CD4-positive, alpha-beta T cell (primary cell): ENCODE measurements around the gene SLC47A2. TPM values are rescaled to one million over a fixed set of nuclear protein-coding genes. Genes with fewer than 3 reads are reported as not detected.

Experiments used
- ATAC-seq: fragments of 200-7000 bp; cut with Tn5 transposase; one replicate; pipeline ENCODE4 v1.10.0; 2022; ENCODE audit warnings: mild to moderate bottlenecking; ENCODE audit not compliant: poor library complexity
- CTCF ChIA-PET: fragments of 350-600 bp; sonication (Branson Sonifier 250); formaldehyde crosslinking; loops from one replicate; lab custom pipeline; 2021; ENCODE audit warnings: antibody characterized with exemption, inconsistent platforms; lab: Charles Lee
- POLR2A ChIA-PET: fragments of 350-600 bp; sonication (Branson Sonifier 250); formaldehyde crosslinking; loops from one replicate; lab custom pipeline; 2021; ENCODE audit warnings: antibody characterized with exemption, inconsistent platforms; lab: Charles Lee
- DNase-seq, 14 experiments: peaks; one replicate each; pipeline ENCODE4 v3.0.0-alpha.2; 2013 to 2020; ENCODE audit warnings: mixed read lengths in 2 of 14
- H3K27ac ChIP-seq, 2 donors: one replicate each; pipeline versions ENCODE4 v1.5.1 to v1.7.0; 2013; ENCODE audit warnings: low read length in 2 of 2, low read depth in 1 of 2, mild to moderate bottlenecking in 1 of 2
- H3K27me3 ChIP-seq, 2 experiments: 1 replicate in 1 of 2; 2 replicates in 1 of 2; pipeline versions ENCODE4 v1.6.1 to v1.7.0; 2013; ENCODE audit warnings: low read length in 2 of 2, control low read depth in 1 of 2, mild to moderate bottlenecking in 1 of 2, moderate library complexity in 1 of 2; ENCODE audit not compliant: insufficient read depth in 2 of 2, control insufficient read depth in 1 of 2
- H3K36me3 ChIP-seq: one replicate; pipeline ENCODE4 v1.6.1; 2013; ENCODE audit warnings: low read length, control low read depth; ENCODE audit not compliant: insufficient read depth
- H3K4me1 ChIP-seq: one replicate; pipeline ENCODE4 v1.6.1; 2013; ENCODE audit warnings: low read length, control low read depth; ENCODE audit not compliant: insufficient read depth
- H3K4me3 ChIP-seq: one replicate; pipeline ENCODE4 v1.5.1; 2013; ENCODE audit warnings: mild to moderate bottlenecking, low read length, moderate library complexity
- H3K9me3 ChIP-seq, 2 experiments: 1 replicate in 1 of 2; 2 replicates in 1 of 2; pipeline versions ENCODE4 v1.6.1 to v1.7.0; 2013; ENCODE audit warnings: low read length in 2 of 2, mild to moderate bottlenecking in 2 of 2, control low read depth in 1 of 2, moderate library complexity in 1 of 2; ENCODE audit not compliant: control insufficient read depth in 1 of 2, insufficient read depth in 1 of 2
- H3K27ac Mint-ChIP-seq: one replicate; pipeline ENCODE4 v1.8.0; 2020; ENCODE audit warnings: mixed read lengths
- H3K27me3 Mint-ChIP-seq: one replicate; pipeline ENCODE4 v1.8.0; 2021; ENCODE audit warnings: mixed read lengths
- H3K36me3 Mint-ChIP-seq: one replicate; pipeline ENCODE4 v1.8.0; 2021; ENCODE audit warnings: low read depth, mixed read lengths
- H3K4me1 Mint-ChIP-seq: one replicate; pipeline ENCODE4 v1.8.0; 2021; ENCODE audit warnings: low read depth, mixed read lengths
- H3K4me3 Mint-ChIP-seq: one replicate; pipeline ENCODE4 v1.8.0; 2020; ENCODE audit warnings: mild to moderate bottlenecking, mixed read lengths
- H3K9me3 Mint-ChIP-seq: one replicate; pipeline ENCODE4 v1.8.0; 2020; ENCODE audit warnings: mixed read lengths
- intact Hi-C, 2 experiments: fragments of 100-400 bp; cut with DNase I in 1 of 2; cut with micrococcal nuclease in 1 of 2; formaldehyde crosslinking; loops; one replicate each; pipeline versions ENCODE4 v1.15.1 to v1.9.0; 2023 to 2025; cut with DNase I, micrococcal nuclease
- total RNA-seq, 174 experiments: library from RNA in 2 of 174; stranded (reverse) in 2 of 174; gene quantifications; one replicate each; pipeline ENCODE4 v1.2.3 and lab custom pipeline; 2021 to 2026
- TF ChIP-seq, protein P1 (sequence below): fragments of 200-600 bp; IDR thresholded peaks from one replicate; pipeline ENCODE4 v1.8.0; 2022; ENCODE audit warnings: antibody characterized with exemption, mild to moderate bottlenecking

The SLC47A2 gene
- total RNA-seq, 2 experiments from 2014 or later = not detected

- no peak overlapping the region for H3K27ac Mint-ChIP-seq
- intact Hi-C loops = no loop called here
- H3K4me1 Mint-ChIP-seq = peaks cover 17% of the 10 kb centered on the region
These were observed 3.8 kb upstream of the SLC47A2 start for GRCh38 chr17:19720210-19720475.

GRCh38 chr17:19719355-19720209, 3.2 kb upstream of the SLC47A2 start:
- H3K4me1 Mint-ChIP-seq = peaks cover 13% of the 10 kb centered on the region
- no peaks in the 10 kb centered on the region for H3K36me3 Mint-ChIP-seq
- Histone ChIP-seq H3K4me1 (peaks cover 13% of the 10 kb centered on the region), H3K27me3 (no peaks in the 10 kb centered on the region), H3K36me3 (no peaks in the 10 kb centered on the region), H3K27ac (no peak overlapping the region), H3K4me3 (no peak overlapping the region), H3K9me3 (no peaks in the 10 kb centered on the region)
- H3K4me3 Mint-ChIP-seq = no peak overlapping the region
- DNase-seq (no peak), ATAC-seq (no peak)
- CTCF ChIA-PET = no interaction called here
- POLR2A ChIA-PET = no interaction called here
- intact Hi-C loops = no loop called here
- H3K27me3 Mint-ChIP-seq = no peaks in the 10 kb centered on the region
- no peak overlapping the region for H3K27ac Mint-ChIP-seq
- TF ChIP-seq, protein P1, sequence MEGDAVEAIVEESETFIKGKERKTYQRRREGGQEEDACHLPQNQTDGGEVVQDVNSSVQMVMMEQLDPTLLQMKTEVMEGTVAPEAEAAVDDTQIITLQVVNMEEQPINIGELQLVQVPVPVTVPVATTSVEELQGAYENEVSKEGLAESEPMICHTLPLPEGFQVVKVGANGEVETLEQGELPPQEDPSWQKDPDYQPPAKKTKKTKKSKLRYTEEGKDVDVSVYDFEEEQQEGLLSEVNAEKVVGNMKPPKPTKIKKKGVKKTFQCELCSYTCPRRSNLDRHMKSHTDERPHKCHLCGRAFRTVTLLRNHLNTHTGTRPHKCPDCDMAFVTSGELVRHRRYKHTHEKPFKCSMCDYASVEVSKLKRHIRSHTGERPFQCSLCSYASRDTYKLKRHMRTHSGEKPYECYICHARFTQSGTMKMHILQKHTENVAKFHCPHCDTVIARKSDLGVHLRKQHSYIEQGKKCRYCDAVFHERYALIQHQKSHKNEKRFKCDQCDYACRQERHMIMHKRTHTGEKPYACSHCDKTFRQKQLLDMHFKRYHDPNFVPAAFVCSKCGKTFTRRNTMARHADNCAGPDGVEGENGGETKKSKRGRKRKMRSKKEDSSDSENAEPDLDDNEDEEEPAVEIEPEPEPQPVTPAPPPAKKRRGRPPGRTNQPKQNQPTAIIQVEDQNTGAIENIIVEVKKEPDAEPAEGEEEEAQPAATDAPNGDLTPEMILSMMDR = no peak
- H3K9me3 Mint-ChIP-seq = no peaks in the 10 kb centered on the region

More at GRCh38 chr17:19720210-19720475, 3.8 kb upstream of the SLC47A2 start:
- DNase-seq (no peak), ATAC-seq (no peak)
- Histone ChIP-seq H3K27ac (no peak overlapping the region), H3K27me3 (no peaks in the 10 kb centered on the region), H3K9me3 (no peaks in the 10 kb centered on the region), H3K4me3 (no peak overlapping the region), H3K4me1 (peaks cover 19% of the 10 kb centered on the region), H3K36me3 (no peaks in the 10 kb centered on the region)
- ChIA-PET CTCF (no interaction called here), POLR2A (no interaction called here)
- Mint-ChIP-seq H3K36me3 (no peaks in the 10 kb centered on the region), H3K27me3 (no peaks in the 10 kb centered on the region), H3K9me3 (no peaks in the 10 kb centered on the region), H3K4me3 (no peak overlapping the region)
- TF ChIP-seq, protein P1 = no peak

DNA sequence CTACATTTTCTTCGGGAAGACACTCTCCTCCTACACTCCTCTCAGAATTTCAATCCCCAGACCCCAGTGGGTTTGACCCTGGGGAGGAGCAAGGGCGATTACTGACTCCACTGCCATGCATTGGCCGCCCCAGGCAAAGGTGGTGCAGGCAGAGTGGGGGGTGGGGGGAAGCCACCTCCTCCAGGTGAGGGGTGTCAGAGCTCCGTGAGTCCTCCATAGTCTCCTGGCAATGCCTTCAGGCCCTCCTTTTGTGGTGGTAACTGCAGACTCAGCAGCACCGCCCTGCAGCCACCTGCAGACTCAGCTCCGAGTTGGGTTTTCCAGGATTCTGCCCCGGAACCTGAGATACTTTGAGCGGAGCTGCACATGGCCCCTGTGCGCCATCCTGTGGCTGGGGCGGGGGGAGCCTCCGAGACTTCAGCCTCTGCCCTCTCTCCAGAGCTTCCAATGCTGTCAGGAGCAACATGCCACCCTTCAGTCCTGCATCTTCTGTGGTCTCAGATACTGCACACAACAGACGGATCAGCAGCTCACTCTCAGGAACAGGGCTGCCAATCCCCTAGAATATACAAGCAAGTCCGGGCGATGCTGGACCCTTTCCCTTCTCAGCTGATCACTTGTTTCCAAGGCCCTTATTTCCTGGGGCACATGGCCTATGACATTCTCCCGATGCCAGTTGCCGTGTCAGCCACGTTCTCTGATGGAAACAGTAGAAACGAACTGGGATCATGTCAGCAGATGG, 2.4 kb upstream of the SLC47A2 start:
- H3K27ac Mint-ChIP-seq = no peak overlapping the region
- POLR2A ChIA-PET = no interaction called here
- ATAC-seq = no peak
- no peaks in the 10 kb centered on the region for H3K9me3 Mint-ChIP-seq
- H3K27me3 ChIP-seq = no peaks in the 10 kb centered on the region
- intact Hi-C loops = no loop called here
- CTCF ChIA-PET = no interaction called here
- no peak overlapping the region for H3K4me3 Mint-ChIP-seq
- H3K4me3 ChIP-seq = no peak overlapping the region
- H3K4me1 Mint-ChIP-seq = peaks cover 6% of the 10 kb centered on the region
- no peaks in the 10 kb centered on the region for H3K27me3 Mint-ChIP-seq
- no peaks in the 10 kb centered on the region for H3K36me3 ChIP-seq
- no peaks in the 10 kb centered on the region for H3K36me3 Mint-ChIP-seq
- TF ChIP-seq, protein P1 = no peak
- no peaks in the 10 kb centered on the region for H3K9me3 ChIP-seq
- no peak overlapping the region for H3K27ac ChIP-seq
- peaks cover 5% of the 10 kb centered on the region for H3K4me1 ChIP-seq
- no peak for DNase-seq
